GM23338 (cell line): ENCODE measurements around the gene AIG1. TPM values are rescaled to one million over a fixed set of nuclear protein-coding genes. Genes with fewer than 3 reads are reported as not detected.

Source experiments
- ATAC-seq: fragments of 200-7000 bp; cut with Tn5 transposase; 3 replicates; pipeline ENCODE4 v1.9.1; 2020
- DNase-seq: peaks from one replicate; pipeline ENCODE4 v3.0.0-alpha.2; 2015; ENCODE audit warnings: low spot score
- H2AFZ ChIP-seq: fragments of 200-600 bp; sonication (generic); 2 replicates; pipeline ENCODE4 v1.8.0; 2016; ENCODE audit warnings: antibody characterized with exemption, mild to moderate bottlenecking, moderate library complexity
- H3F3A ChIP-seq: fragments of 200-600 bp; sonication (generic); replicated peaks from 2 replicates; pipeline ENCODE4 v1.8.0; 2017; ENCODE audit warnings: antibody characterized with exemption, mixed run types, low read depth
- H3K27ac ChIP-seq: fragments of 200-600 bp; sonication (generic); 2 replicates; pipeline ENCODE4 v1.6.1; 2016; ENCODE audit warnings: low read depth
- H3K27me3 ChIP-seq: fragments of 200-600 bp; sonication (generic); 2 replicates; pipeline ENCODE4 v1.8.0; 2016; ENCODE audit warnings: mild to moderate bottlenecking, mixed run types, moderate library complexity; ENCODE audit not compliant: insufficient read depth
- H3K36me3 ChIP-seq: fragments of 200-600 bp; sonication (generic); 2 replicates; pipeline ENCODE4 v1.8.0; 2016; ENCODE audit warnings: mild to moderate bottlenecking; ENCODE audit not compliant: insufficient read depth
- H3K4me1 ChIP-seq: fragments of 200-600 bp; sonication (generic); 2 replicates; pipeline ENCODE4 v1.8.0; 2016; ENCODE audit warnings: mild to moderate bottlenecking, moderate library complexity; ENCODE audit not compliant: insufficient read depth
- H3K4me2 ChIP-seq: fragments of 200-600 bp; sonication (generic); 2 replicates; pipeline ENCODE4 v1.7.1; 2017; ENCODE audit warnings: mixed run types
- H3K4me3 ChIP-seq: fragments of 200-600 bp; sonication (generic); 2 replicates; pipeline ENCODE4 v1.6.1; 2016; ENCODE audit warnings: mixed run types
- H3K79me2 ChIP-seq: fragments of 200-600 bp; sonication (generic); replicated peaks from 2 replicates; pipeline ENCODE4 v1.8.0; 2017; ENCODE audit warnings: mild to moderate bottlenecking; ENCODE audit not compliant: insufficient read depth
- H3K9me2 ChIP-seq: fragments of 200-600 bp; sonication (generic); 2 replicates; pipeline ENCODE4 v1.8.0; 2017; ENCODE audit not compliant: insufficient read depth
- H4K20me1 ChIP-seq: fragments of 200-600 bp; sonication (generic); replicated peaks from 2 replicates; pipeline ENCODE4 v1.8.0; 2017; ENCODE audit warnings: mild to moderate bottlenecking; ENCODE audit not compliant: insufficient read depth
- H3K27ac Mint-ChIP-seq: 2 replicates; pipeline ENCODE4 v1.8.0; 2020; ENCODE audit warnings: inconsistent platforms, mild to moderate bottlenecking, moderate library complexity, mixed read lengths
- H3K27me3 Mint-ChIP-seq: 3 replicates; pipeline ENCODE4 v1.8.0; 2022; ENCODE audit warnings: low read depth, mild to moderate bottlenecking, moderate library complexity, mixed read lengths, inconsistent platforms; ENCODE audit not compliant: insufficient read depth, poor library complexity
- H3K36me3 Mint-ChIP-seq: 3 replicates; pipeline ENCODE4 v1.8.0; 2021; ENCODE audit warnings: low read depth, mild to moderate bottlenecking, inconsistent platforms, moderate library complexity, mixed read lengths
- H3K4me1 Mint-ChIP-seq: 3 replicates; pipeline ENCODE4 v1.8.0; 2020; ENCODE audit warnings: mild to moderate bottlenecking, inconsistent platforms, mixed read lengths
- H3K4me3 Mint-ChIP-seq: 3 replicates; pipeline ENCODE4 v1.8.0; 2021; ENCODE audit warnings: moderate library complexity, mild to moderate bottlenecking, inconsistent platforms, mixed read lengths
- H3K9me3 Mint-ChIP-seq: 3 replicates; pipeline ENCODE4 v1.8.0; 2020; ENCODE audit warnings: moderate library complexity, mild to moderate bottlenecking, inconsistent platforms, mixed read lengths
- CREB1 ChIP-seq: fragments of 250-450 bp; sonication (Bioruptor Pico); IDR thresholded peaks from 2 replicates; pipeline ENCODE4 v1.5.0; 2020; ENCODE audit warnings: low read depth, mild to moderate bottlenecking, moderate library complexity
- JUNB ChIP-seq: IDR thresholded peaks from one replicate; pipeline ENCODE4 v1.6.1; 2016; ENCODE audit warnings: antibody characterized with exemption; ENCODE audit not compliant: unreplicated experiment
- NANOG ChIP-seq: IDR thresholded peaks from 2 replicates; pipeline ENCODE4 v1.6.1; 2016; ENCODE audit warnings: antibody characterized with exemption, borderline replicate concordance
- POLR2AphosphoS5 ChIP-seq: IDR thresholded peaks from 2 replicates; pipeline ENCODE4 v1.6.1; 2016; ENCODE audit warnings: antibody characterized with exemption, low read depth
- STAT1 ChIP-seq: IDR thresholded peaks from one replicate; pipeline ENCODE4 v1.6.1; 2016; ENCODE audit warnings: antibody characterized with exemption; ENCODE audit not compliant: unreplicated experiment
- ZNF331 ChIP-seq: fragments of 250-450 bp; sonication (Bioruptor Pico); IDR thresholded peaks from 2 replicates; pipeline ENCODE4 v1.5.0; 2020; ENCODE audit warnings: low read depth, mild to moderate bottlenecking, moderate library complexity
- polyA plus RNA-seq: library from polyadenylated mRNA; unstranded; fragments of >200 nt; fragmentation: Nextera tagmentation; extraction: Ambion mirVana; gene quantifications from 2 replicates; pipeline ENCODE4 v1.2.1, GENCODE V29; 2016
- total RNA-seq: library from RNA; depleted of rRNA; stranded (reverse); fragments of >200 nt; shearing (Covaris generic); gene quantifications from 2 replicates; pipeline ENCODE4 v1.2.3, GENCODE V29; 2014
- TF ChIP-seq, protein P1 (sequence below): fragments of 250-450 bp; sonication (Bioruptor Pico); IDR thresholded peaks from 2 replicates; pipeline ENCODE4 v1.5.0; 2020; ENCODE audit warnings: mild to moderate bottlenecking, moderate library complexity

Gene AIG1
- total and polyA plus RNA-seq, 2 experiments from 2014 or later = 65.2 to 88.4 TPM

GRCh38 chr6:143179096-143179495 lies 118.4 kb downstream of the AIG1 start (continued):
- TF ChIP-seq, protein P1, sequence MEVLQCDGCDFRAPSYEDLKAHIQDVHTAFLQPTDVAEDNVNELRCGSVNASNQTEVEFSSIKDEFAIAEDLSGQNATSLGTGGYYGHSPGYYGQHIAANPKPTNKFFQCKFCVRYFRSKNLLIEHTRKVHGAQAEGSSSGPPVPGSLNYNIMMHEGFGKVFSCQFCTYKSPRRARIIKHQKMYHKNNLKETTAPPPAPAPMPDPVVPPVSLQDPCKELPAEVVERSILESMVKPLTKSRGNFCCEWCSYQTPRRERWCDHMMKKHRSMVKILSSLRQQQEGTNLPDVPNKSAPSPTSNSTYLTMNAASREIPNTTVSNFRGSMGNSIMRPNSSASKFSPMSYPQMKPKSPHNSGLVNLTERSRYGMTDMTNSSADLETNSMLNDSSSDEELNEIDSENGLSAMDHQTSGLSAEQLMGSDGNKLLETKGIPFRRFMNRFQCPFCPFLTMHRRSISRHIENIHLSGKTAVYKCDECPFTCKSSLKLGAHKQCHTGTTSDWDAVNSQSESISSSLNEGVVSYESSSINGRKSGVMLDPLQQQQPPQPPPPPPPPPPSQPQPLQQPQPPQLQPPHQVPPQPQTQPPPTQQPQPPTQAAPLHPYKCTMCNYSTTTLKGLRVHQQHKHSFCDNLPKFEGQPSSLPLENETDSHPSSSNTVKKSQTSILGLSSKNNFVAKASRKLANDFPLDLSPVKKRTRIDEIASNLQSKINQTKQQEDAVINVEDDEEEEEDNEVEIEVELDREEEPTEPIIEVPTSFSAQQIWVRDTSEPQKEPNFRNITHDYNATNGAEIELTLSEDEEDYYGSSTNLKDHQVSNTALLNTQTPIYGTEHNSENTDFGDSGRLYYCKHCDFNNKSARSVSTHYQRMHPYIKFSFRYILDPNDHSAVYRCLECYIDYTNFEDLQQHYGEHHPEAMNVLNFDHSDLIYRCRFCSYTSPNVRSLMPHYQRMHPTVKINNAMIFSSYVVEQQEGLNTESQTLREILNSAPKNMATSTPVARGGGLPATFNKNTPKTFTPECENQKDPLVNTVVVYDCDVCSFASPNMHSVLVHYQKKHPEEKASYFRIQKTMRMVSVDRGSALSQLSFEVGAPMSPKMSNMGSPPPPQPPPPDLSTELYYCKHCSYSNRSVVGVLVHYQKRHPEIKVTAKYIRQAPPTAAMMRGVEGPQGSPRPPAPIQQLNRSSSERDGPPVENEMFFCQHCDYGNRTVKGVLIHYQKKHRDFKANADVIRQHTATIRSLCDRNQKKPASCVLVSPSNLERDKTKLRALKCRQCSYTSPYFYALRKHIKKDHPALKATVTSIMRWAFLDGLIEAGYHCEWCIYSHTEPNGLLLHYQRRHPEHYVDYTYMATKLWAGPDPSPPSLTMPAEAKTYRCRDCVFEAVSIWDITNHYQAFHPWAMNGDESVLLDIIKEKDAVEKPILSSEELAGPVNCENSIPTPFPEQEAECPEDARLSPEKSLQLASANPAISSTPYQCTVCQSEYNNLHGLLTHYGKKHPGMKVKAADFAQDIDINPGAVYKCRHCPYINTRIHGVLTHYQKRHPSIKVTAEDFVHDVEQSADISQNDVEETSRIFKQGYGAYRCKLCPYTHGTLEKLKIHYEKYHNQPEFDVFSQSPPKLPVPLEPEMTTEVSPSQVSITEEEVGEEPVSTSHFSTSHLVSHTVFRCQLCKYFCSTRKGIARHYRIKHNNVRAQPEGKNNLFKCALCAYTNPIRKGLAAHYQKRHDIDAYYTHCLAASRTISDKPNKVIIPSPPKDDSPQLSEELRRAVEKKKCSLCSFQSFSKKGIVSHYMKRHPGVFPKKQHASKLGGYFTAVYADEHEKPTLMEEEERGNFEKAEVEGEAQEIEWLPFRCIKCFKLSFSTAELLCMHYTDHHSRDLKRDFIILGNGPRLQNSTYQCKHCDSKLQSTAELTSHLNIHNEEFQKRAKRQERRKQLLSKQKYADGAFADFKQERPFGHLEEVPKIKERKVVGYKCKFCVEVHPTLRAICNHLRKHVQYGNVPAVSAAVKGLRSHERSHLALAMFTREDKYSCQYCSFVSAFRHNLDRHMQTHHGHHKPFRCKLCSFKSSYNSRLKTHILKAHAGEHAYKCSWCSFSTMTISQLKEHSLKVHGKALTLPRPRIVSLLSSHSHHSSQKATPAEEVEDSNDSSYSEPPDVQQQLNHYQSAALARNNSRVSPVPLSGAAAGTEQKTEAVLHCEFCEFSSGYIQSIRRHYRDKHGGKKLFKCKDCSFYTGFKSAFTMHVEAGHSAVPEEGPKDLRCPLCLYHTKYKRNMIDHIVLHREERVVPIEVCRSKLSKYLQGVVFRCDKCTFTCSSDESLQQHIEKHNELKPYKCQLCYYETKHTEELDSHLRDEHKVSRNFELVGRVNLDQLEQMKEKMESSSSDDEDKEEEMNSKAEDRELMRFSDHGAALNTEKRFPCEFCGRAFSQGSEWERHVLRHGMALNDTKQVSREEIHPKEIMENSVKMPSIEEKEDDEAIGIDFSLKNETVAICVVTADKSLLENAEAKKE (CRISPR knock-in tag) = no peak
- TF ChIP-seq POLR2AphosphoS5 (no peak), CREB1 (CRISPR knock-in tag) (no peak), ZNF331 (CRISPR knock-in tag) (no peak)

GRCh38 chr6:143179901-143180612 lies 119.4 kb downstream of the AIG1 start:
- peaks cover 8% of the 10 kb centered on the region for H3K9me3 Mint-ChIP-seq
- DNase-seq = no peak

More at GRCh38 chr6:143179901-143180612, 119.4 kb downstream of the AIG1 start:
- no peaks in the 10 kb centered on the region for H3F3A ChIP-seq
- H3K27ac Mint-ChIP-seq = 0 out of 2 replicates have a peak overlapping the region, but pooled peaks have one; percentile 51
- H3K79me2 ChIP-seq = 0 out of 2 replicates have a peak, but pooled peaks cover 4% of the 10 kb centered on the region
- peaks cover 8% of the 10 kb centered on the region; the same call in 1 of the 2 replicates for H3K9me2 ChIP-seq
- H3K4me3 ChIP-seq = no peak overlapping the region
- H3K4me2 ChIP-seq = no peak overlapping the region
- H4K20me1 ChIP-seq = no peaks in the 10 kb centered on the region
- H3K27me3 Mint-ChIP-seq = peaks cover 3% of the 10 kb centered on the region
- peaks cover 26% of the 10 kb centered on the region for H3K36me3 Mint-ChIP-seq
- no peaks in the 10 kb centered on the region for H3K4me1 ChIP-seq
- TF ChIP-seq JUNB (no peak), NANOG (no peak), STAT1 (no peak), POLR2AphosphoS5 (no peak)
- TF ChIP-seq, protein P1 (CRISPR knock-in tag) = no peak
- no peak for ATAC-seq
- H3K27ac ChIP-seq = no peak overlapping the region
- H3K36me3 ChIP-seq = no peaks in the 10 kb centered on the region
- H3K4me1 Mint-ChIP-seq = peaks cover 7% of the 10 kb centered on the region; the same call in 2 of the 3 replicates
- no peak overlapping the region for H2AFZ ChIP-seq
- H3K27me3 ChIP-seq = no peaks in the 10 kb centered on the region
- no peak overlapping the region for H3K4me3 Mint-ChIP-seq
